Measurements from ENCODE around the gene PRKCA.

The PRKCA gene

GRCh38 chr17:66772148-66772812, 469.9 kb downstream of the PRKCA start:
- H3K4me2 ChIP-seq (ENCODE audit: low read length), result no peak overlapping the region; the same call in 1 of the 2 replicates
- no peak overlapping the region for H3K4me3 ChIP-seq (ENCODE audit: low read length)
- peaks cover 87% of the 10 kb centered on the region for H3K4me1 ChIP-seq (ENCODE audit: control insufficient read depth, low read length)

GRCh38 chr17:66775271-66775670, 472.9 kb downstream of the PRKCA start:
- Histone ChIP-seq H3K9me3 (ENCODE audit: control insufficient read depth, insufficient read depth, low read length) (no peaks in the 10 kb centered on the region), H3K4me1 (ENCODE audit: control insufficient read depth, low read length) (peaks cover 93% of the 10 kb centered on the region), H4K20me1 (ENCODE audit: control insufficient read depth, insufficient read depth, low read depth, low read length) (no peaks in the 10 kb centered on the region), H3K79me2 (ENCODE audit: control insufficient read depth, low read length) (no peaks in the 10 kb centered on the region), H3K27me3 (ENCODE audit: control insufficient read depth, low read length) (no peaks in the 10 kb centered on the region), H3K27ac (ENCODE audit: low read depth, low read length) (peak overlapping the region; percentile 90), H3K4me2 (ENCODE audit: low read length) (peak overlapping the region; percentile 63), H3K4me3 (ENCODE audit: low read length) (peak overlapping the region; percentile 49), H3F3A (ENCODE audit: control insufficient read depth, insufficient read depth) (peaks cover 23% of the 10 kb centered on the region), H3K36me3 (ENCODE audit: control insufficient read depth, low read length) (peaks cover 6% of the 10 kb centered on the region; the same call in 1 of the 2 replicates), H3K9me2 (replicated peaks; ENCODE audit: control insufficient read depth, low read length) (no peaks in the 10 kb centered on the region)
- TF ChIP-seq EZH2phosphoT487 (IDR thresholded peaks at IDR 0.05; ENCODE audit: borderline replicate concordance, low read length), result no peak

More at GRCh38 chr17:66772148-66772812, 469.9 kb downstream of the PRKCA start:
- peaks cover 18% of the 10 kb centered on the region for H3K36me3 ChIP-seq (ENCODE audit: control insufficient read depth, low read length)
- peaks cover 7% of the 10 kb centered on the region; the same call in 1 of the 2 replicates for H3K9me3 ChIP-seq (ENCODE audit: control insufficient read depth, insufficient read depth, low read length)
- no peaks in the 10 kb centered on the region for H3K9me2 ChIP-seq (replicated peaks; ENCODE audit: control insufficient read depth, low read length)
- no peaks in the 10 kb centered on the region for H3K27me3 ChIP-seq (ENCODE audit: control insufficient read depth, low read length)
- no peak overlapping the region for H3K27ac ChIP-seq (ENCODE audit: low read depth, low read length)
- H3K79me2 ChIP-seq (ENCODE audit: control insufficient read depth, low read length), result no peaks in the 10 kb centered on the region
- no peak for TF ChIP-seq EZH2phosphoT487 (IDR thresholded peaks at IDR 0.05; ENCODE audit: borderline replicate concordance, low read length)
- TF ChIP-seq CTCF (IDR thresholded peaks at IDR 0.05; ENCODE audit: low read depth, low read length, poor library complexity, severe bottlenecking), result no peak
- no peaks in the 10 kb centered on the region for H4K20me1 ChIP-seq (ENCODE audit: control insufficient read depth, insufficient read depth, low read depth, low read length)
- H3F3A ChIP-seq (ENCODE audit: control insufficient read depth, insufficient read depth), result peaks cover 19% of the 10 kb centered on the region

GRCh38 chr17:66775881-66776400, 473.5 kb downstream of the PRKCA start:
- H3K79me2 ChIP-seq (ENCODE audit: control insufficient read depth, low read length), result no peaks in the 10 kb centered on the region
- TF ChIP-seq EZH2phosphoT487 (IDR thresholded peaks at IDR 0.05; ENCODE audit: borderline replicate concordance, low read length), result no peak
- no peak for TF ChIP-seq CTCF (IDR thresholded peaks at IDR 0.05; ENCODE audit: low read depth, low read length, poor library complexity, severe bottlenecking)
- H3K36me3 ChIP-seq (ENCODE audit: control insufficient read depth, low read length), result peaks cover 6% of the 10 kb centered on the region; the same call in 1 of the 2 replicates
- peak overlapping the region; percentile 90 for H3K27ac ChIP-seq (ENCODE audit: low read depth, low read length)
- no peaks in the 10 kb centered on the region for H3K9me3 ChIP-seq (ENCODE audit: control insufficient read depth, insufficient read depth, low read length)
- H3K4me3 ChIP-seq (ENCODE audit: low read length), result peak overlapping the region; percentile 49
- no peaks in the 10 kb centered on the region for H4K20me1 ChIP-seq (ENCODE audit: control insufficient read depth, insufficient read depth, low read depth, low read length)
- H3K4me1 ChIP-seq (ENCODE audit: control insufficient read depth, low read length), result peaks cover 96% of the 10 kb centered on the region
- H3F3A ChIP-seq (ENCODE audit: control insufficient read depth, insufficient read depth), result peaks cover 21% of the 10 kb centered on the region
- peak overlapping the region; percentile 63 for H3K4me2 ChIP-seq (ENCODE audit: low read length)
- no peaks in the 10 kb centered on the region for H3K9me2 ChIP-seq (replicated peaks; ENCODE audit: control insufficient read depth, low read length)
- H3K27me3 ChIP-seq (ENCODE audit: control insufficient read depth, low read length), result no peaks in the 10 kb centered on the region

Data from DOHH2 (cell line).